ENCODE measurements around the gene LIMCH1. TPM values are rescaled to one million over a fixed set of nuclear protein-coding genes. Genes with fewer than 3 reads are reported as not detected.

Gene LIMCH1
- total and polyA plus RNA-seq, 8 donors, result 4.7 to 37.1 (median 17.4) TPM

GRCh38 chr4:41524425-41524824 is 13.5 kb upstream of the LIMCH1 start:
- no peak overlapping the region for H3K27ac ChIP-seq
- 21 to 49% (median 33%) methylated on average over 4 of the region's 4 CpGs for WGBS, 5 donors

GRCh38 chr4:41525129-41525528 is 12.8 kb upstream of the LIMCH1 start:
- H3K4me3 ChIP-seq, result no peak overlapping the region
- H3K9me3 ChIP-seq, result no peaks in the 10 kb centered on the region
- TF ChIP-seq POLR2AphosphoS5 (IDR thresholded peaks at IDR 0.05) (peak in 2 of 3 donors; percentile 16 to 31), POLR2A (IDR thresholded peaks at IDR 0.05) (no peak)
- intact Hi-C loops (cut with DNase I; ENCODE audit: low total_unique reads), result no loop called here
- no peak overlapping the region for H3K27ac ChIP-seq
- DNase-seq, result peak in 1 of 2 donors; percentile 49
- no peaks in the 10 kb centered on the region for H3K27me3 ChIP-seq
- WGBS, 5 donors, result 69 to 73% (median 70%) methylated on average over 11 of the region's 11 CpGs
- no peaks in the 10 kb centered on the region for H3K4me1 ChIP-seq
- H3K36me3 ChIP-seq, result no peaks in the 10 kb centered on the region

More at GRCh38 chr4:41524425-41524824, 13.5 kb upstream of the LIMCH1 start:
- no peak for TF ChIP-seq POLR2AphosphoS5 (IDR thresholded peaks at IDR 0.05)
- TF ChIP-seq EP300 (IDR thresholded peaks at IDR 0.05), result no peak
- TF ChIP-seq POLR2A (IDR thresholded peaks at IDR 0.05), result no peak
- TF ChIP-seq CTCF (IDR thresholded peaks at IDR 0.05), result no peak
- Histone ChIP-seq H3K36me3 (no peaks in the 10 kb centered on the region), H3K4me1 (no peaks in the 10 kb centered on the region), H3K4me3 (no peak overlapping the region), H3K9me3 (no peaks in the 10 kb centered on the region), H3K27me3 (no peaks in the 10 kb centered on the region)
- no peak for DNase-seq
- intact Hi-C loops (cut with DNase I; ENCODE audit: low total_unique reads), result no loop called here

GRCh38 chr4:41526628-41527027 is 11.3 kb upstream of the LIMCH1 start:
- H3K36me3 ChIP-seq, result no peaks in the 10 kb centered on the region
- WGBS, 5 donors, result 80 to 95% (median 84%) methylated on average over 2 of the region's 2 CpGs
- TF ChIP-seq POLR2A (IDR thresholded peaks at IDR 0.05) (no peak), POLR2AphosphoS5 (IDR thresholded peaks at IDR 0.05) (no peak)
- intact Hi-C loops (cut with DNase I; ENCODE audit: low total_unique reads), result no loop called here
- no peak for DNase-seq
- H3K4me1 ChIP-seq, result no peaks in the 10 kb centered on the region
- no peak overlapping the region for H3K27ac ChIP-seq
- no peak overlapping the region for H3K4me3 ChIP-seq
- H3K9me3 ChIP-seq, result no peaks in the 10 kb centered on the region
- no peaks in the 10 kb centered on the region for H3K27me3 ChIP-seq

- H3K36me3 ChIP-seq, result no peaks in the 10 kb centered on the region
- no peak for TF ChIP-seq CTCF (IDR thresholded peaks at IDR 0.05)
- TF ChIP-seq POLR2AphosphoS5 (IDR thresholded peaks at IDR 0.05), result no peak
- TF ChIP-seq EP300 (IDR thresholded peaks at IDR 0.05), result no peak
- TF ChIP-seq POLR2A (IDR thresholded peaks at IDR 0.05), result no peak
- no peak overlapping the region for H3K27ac ChIP-seq
- H3K4me3 ChIP-seq, result no peak overlapping the region
- 55 to 65% (median 60%) methylated on average over 6 of the region's 6 CpGs for WGBS, 5 donors
- intact Hi-C loops (cut with DNase I; ENCODE audit: low total_unique reads), result no loop called here
- H3K27me3 ChIP-seq, result no peaks in the 10 kb centered on the region
- H3K4me1 ChIP-seq, result peaks cover 0 to 9% (median 4%) of the 10 kb centered on the region in 4 donors
- DNase-seq, result no peak
- no peaks in the 10 kb centered on the region for H3K9me3 ChIP-seq
Observed at GRCh38 chr4:41528512-41529205, 9.3 kb upstream of the LIMCH1 start.

GRCh38 chr4:41530741-41531140 is 7.2 kb upstream of the LIMCH1 start:
- Histone ChIP-seq H3K9me3 (no peaks in the 10 kb centered on the region), H3K4me1 (peaks cover 0 to 14% (median 4%) of the 10 kb centered on the region in 4 donors), H3K36me3 (no peaks in the 10 kb centered on the region), H3K27me3 (no peaks in the 10 kb centered on the region), H3K27ac (no peak overlapping the region), H3K4me3 (no peak overlapping the region)
- TF ChIP-seq EP300 (IDR thresholded peaks at IDR 0.05) (no peak), POLR2AphosphoS5 (IDR thresholded peaks at IDR 0.05) (no peak), CTCF (IDR thresholded peaks at IDR 0.05) (no peak), POLR2A (IDR thresholded peaks at IDR 0.05) (no peak)
- 80 to 87% (median 83%) methylated on average over 5 of the region's 5 CpGs for WGBS, 5 donors
- intact Hi-C loops (cut with DNase I; ENCODE audit: low total_unique reads), result no loop called here
- DNase-seq, result no peak
